ENCODE measurements around the gene ZNF438.

The ZNF438 gene

DNA sequence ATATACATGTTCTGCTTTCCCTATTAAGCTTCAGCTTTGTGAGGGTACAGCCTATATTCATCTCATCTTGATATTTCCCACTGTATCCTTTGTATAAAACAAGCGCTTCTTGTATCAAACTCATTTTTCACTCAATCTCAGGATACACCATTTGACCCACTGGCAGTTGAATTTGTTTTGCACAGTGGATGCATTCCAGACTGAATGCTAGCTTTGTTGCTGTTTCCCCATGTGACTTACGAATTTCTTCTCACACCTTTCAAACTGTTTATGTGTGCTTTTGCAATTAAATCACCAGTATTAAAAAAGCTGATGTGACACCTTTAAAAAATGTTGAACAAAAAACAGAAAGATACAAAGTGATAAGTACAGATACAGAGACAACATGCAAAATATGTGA lies 180.9 kb downstream of the ZNF438 start:
- Histone ChIP-seq H3K36me3 (ENCODE audit: control insufficient read depth, insufficient read depth, low read length) (no peaks in the 10 kb centered on the region), H3K9me3 (ENCODE audit: control insufficient read depth, insufficient read depth, low read length) (no peaks in the 10 kb centered on the region), H3K27ac (ENCODE audit: low read length) (no peak overlapping the region), H3K4me1 (ENCODE audit: control insufficient read depth, insufficient read depth, low read length) (no peaks in the 10 kb centered on the region), H3K4me3 (ENCODE audit: low read length) (no peak overlapping the region), H3K27me3 (ENCODE audit: control insufficient read depth, insufficient read depth, low read length) (no peaks in the 10 kb centered on the region)
- no peak for DNase-seq (ENCODE audit: low read depth, low spot score)
- no CpG with 5 or more reads among the region's 2 CpGs for WGBS (ENCODE audit: insufficient coverage, insufficient read length)

GRCh38 chr10:30849231-30850035 lies 182.2 kb downstream of the ZNF438 start:
- Histone ChIP-seq H3K36me3 (ENCODE audit: control insufficient read depth, insufficient read depth, low read length) (no peaks in the 10 kb centered on the region), H3K27ac (ENCODE audit: low read length) (no peak overlapping the region), H3K4me3 (ENCODE audit: low read length) (no peak overlapping the region), H3K4me1 (ENCODE audit: control insufficient read depth, insufficient read depth, low read length) (no peaks in the 10 kb centered on the region), H3K9me3 (ENCODE audit: control insufficient read depth, insufficient read depth, low read length) (no peaks in the 10 kb centered on the region), H3K27me3 (ENCODE audit: control insufficient read depth, insufficient read depth, low read length) (no peaks in the 10 kb centered on the region)
- DNase-seq (ENCODE audit: low read depth, low spot score), result no peak
- WGBS (ENCODE audit: insufficient coverage, insufficient read length), result no CpG with 5 or more reads among the region's 3 CpGs

DNA sequence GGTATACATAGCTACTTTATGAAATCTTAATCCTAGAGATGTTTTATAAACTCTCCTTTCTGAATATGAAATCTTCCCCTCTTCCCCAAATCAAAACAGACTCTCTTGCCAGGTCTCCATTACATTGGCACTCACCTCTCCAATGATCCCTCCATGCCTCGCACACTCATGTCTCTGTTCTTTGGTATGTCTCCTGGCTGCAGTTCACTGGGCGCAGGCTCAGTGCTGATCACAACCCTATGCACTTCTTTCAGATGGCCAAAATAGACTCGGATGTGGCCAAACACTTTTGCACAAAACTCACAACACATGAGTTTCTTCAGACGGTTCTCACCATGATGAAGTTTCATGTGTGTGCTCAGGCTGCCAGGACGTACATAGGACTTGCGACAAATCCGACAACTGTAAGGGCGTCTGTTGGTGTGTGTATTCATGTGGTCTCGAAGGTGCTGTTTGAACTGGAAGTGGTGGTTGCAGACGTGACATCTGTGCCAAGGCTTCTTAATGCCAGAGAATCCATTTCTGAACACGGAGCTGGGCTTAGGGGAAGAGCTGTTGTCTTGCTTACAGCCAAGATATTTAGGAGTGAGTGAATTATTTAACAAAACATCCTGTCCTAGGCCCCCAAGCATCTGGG lies 183.2 kb downstream of the ZNF438 start:
- H3K4me3 ChIP-seq (ENCODE audit: low read length), result no peak overlapping the region
- no peaks in the 10 kb centered on the region for H3K4me1 ChIP-seq (ENCODE audit: control insufficient read depth, insufficient read depth, low read length)
- WGBS (ENCODE audit: insufficient coverage, insufficient read length), result no CpG with 5 or more reads among the region's 11 CpGs
- no peaks in the 10 kb centered on the region for H3K27me3 ChIP-seq (ENCODE audit: control insufficient read depth, insufficient read depth, low read length)
- DNase-seq (ENCODE audit: low read depth, low spot score), result no peak
- no peaks in the 10 kb centered on the region for H3K36me3 ChIP-seq (ENCODE audit: control insufficient read depth, insufficient read depth, low read length)
- no peaks in the 10 kb centered on the region for H3K9me3 ChIP-seq (ENCODE audit: control insufficient read depth, insufficient read depth, low read length)
- no peak overlapping the region for H3K27ac ChIP-seq (ENCODE audit: low read length)

DNA sequence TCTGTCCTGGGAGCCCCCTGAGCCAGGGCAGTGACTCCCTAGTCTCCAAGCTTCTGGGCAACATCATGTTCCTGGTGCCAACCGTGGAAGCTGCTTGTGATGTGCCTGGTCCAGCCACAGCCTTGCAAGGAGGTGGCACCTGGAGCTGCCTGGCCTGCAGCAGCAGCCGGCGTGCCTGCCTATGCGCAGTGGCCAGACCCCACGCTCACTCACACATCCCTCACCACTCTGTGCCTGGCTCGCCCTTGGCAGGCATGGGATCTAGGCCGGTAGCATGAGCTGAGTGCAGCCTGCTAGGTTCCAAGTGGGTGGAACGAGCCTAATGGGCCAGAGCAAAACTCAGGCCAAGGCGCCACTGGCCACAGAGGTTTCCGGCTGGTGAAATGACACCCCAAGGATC lies 184.0 kb downstream of the ZNF438 start:
- no peaks in the 10 kb centered on the region for H3K27me3 ChIP-seq (ENCODE audit: control insufficient read depth, insufficient read depth, low read length)
- no peak overlapping the region for H3K4me3 ChIP-seq (ENCODE audit: low read length)
- H3K27ac ChIP-seq (ENCODE audit: low read length), result no peak overlapping the region
- H3K9me3 ChIP-seq (ENCODE audit: control insufficient read depth, insufficient read depth, low read length), result no peaks in the 10 kb centered on the region
- no CpG with 5 or more reads among the region's 10 CpGs for WGBS (ENCODE audit: insufficient coverage, insufficient read length)
- H3K4me1 ChIP-seq (ENCODE audit: control insufficient read depth, insufficient read depth, low read length), result no peaks in the 10 kb centered on the region
- no peak for DNase-seq (ENCODE audit: low read depth, low spot score)
- no peaks in the 10 kb centered on the region for H3K36me3 ChIP-seq (ENCODE audit: control insufficient read depth, insufficient read depth, low read length)

- H3K27me3 ChIP-seq (ENCODE audit: control insufficient read depth, insufficient read depth, low read length), result no peaks in the 10 kb centered on the region
- no peaks in the 10 kb centered on the region for H3K36me3 ChIP-seq (ENCODE audit: control insufficient read depth, insufficient read depth, low read length)
- no peak overlapping the region for H3K4me3 ChIP-seq (ENCODE audit: low read length)
- H3K9me3 ChIP-seq (ENCODE audit: control insufficient read depth, insufficient read depth, low read length), result no peaks in the 10 kb centered on the region
- no peak for DNase-seq (ENCODE audit: low read depth, low spot score)
- H3K27ac ChIP-seq (ENCODE audit: low read length), result no peak overlapping the region
- H3K4me1 ChIP-seq (ENCODE audit: control insufficient read depth, insufficient read depth, low read length), result no peaks in the 10 kb centered on the region
- WGBS (ENCODE audit: insufficient coverage, insufficient read length), result no CpG with 5 or more reads among the region's 6 CpGs
Observed at GRCh38 chr10:30847199-30847598, 184.5 kb downstream of the ZNF438 start.

DNA sequence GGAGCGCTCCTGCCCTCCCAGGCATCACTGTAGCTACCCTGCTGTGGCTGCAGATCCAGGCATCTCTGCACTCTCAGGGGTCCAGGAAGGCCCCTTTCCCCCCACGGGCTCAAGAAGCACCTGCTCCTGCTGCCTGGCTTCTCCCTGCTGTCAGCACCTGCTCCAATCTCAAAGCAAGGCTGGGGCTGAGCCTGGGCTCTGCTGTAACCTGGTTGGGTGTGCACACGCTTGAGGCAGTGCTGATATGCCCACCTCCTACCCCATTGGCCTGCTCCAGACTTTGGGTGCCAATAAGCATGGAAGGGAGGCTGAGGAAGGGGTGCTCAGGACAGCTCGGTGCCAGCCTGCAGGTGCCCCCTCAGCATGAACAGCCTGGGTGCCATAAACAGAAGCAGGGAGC lies 185.0 kb downstream of the ZNF438 start:
- H3K36me3 ChIP-seq (ENCODE audit: control insufficient read depth, insufficient read depth, low read length), result no peaks in the 10 kb centered on the region
- DNase-seq (ENCODE audit: low read depth, low spot score), result no peak
- no peaks in the 10 kb centered on the region for H3K9me3 ChIP-seq (ENCODE audit: control insufficient read depth, insufficient read depth, low read length)
- WGBS (ENCODE audit: insufficient coverage, insufficient read length), result no CpG with 5 or more reads among the region's 4 CpGs
- H3K4me3 ChIP-seq (ENCODE audit: low read length), result no peak overlapping the region
- H3K27me3 ChIP-seq (ENCODE audit: control insufficient read depth, insufficient read depth, low read length), result no peaks in the 10 kb centered on the region
- no peaks in the 10 kb centered on the region for H3K4me1 ChIP-seq (ENCODE audit: control insufficient read depth, insufficient read depth, low read length)
- H3K27ac ChIP-seq (ENCODE audit: low read length), result no peak overlapping the region

- DNase-seq (ENCODE audit: low read depth, low spot score), result no peak
- Histone ChIP-seq H3K4me1 (ENCODE audit: control insufficient read depth, insufficient read depth, low read length) (no peaks in the 10 kb centered on the region), H3K4me3 (ENCODE audit: low read length) (no peak overlapping the region), H3K27ac (ENCODE audit: low read length) (no peak overlapping the region), H3K36me3 (ENCODE audit: control insufficient read depth, insufficient read depth, low read length) (no peaks in the 10 kb centered on the region), H3K9me3 (ENCODE audit: control insufficient read depth, insufficient read depth, low read length) (no peaks in the 10 kb centered on the region), H3K27me3 (ENCODE audit: control insufficient read depth, insufficient read depth, low read length) (no peaks in the 10 kb centered on the region)
- no CpG with 5 or more reads among the region's 5 CpGs for WGBS (ENCODE audit: insufficient coverage, insufficient read length)
Observed at GRCh38 chr10:30842894-30843293, 188.8 kb downstream of the ZNF438 start.

DNA sequence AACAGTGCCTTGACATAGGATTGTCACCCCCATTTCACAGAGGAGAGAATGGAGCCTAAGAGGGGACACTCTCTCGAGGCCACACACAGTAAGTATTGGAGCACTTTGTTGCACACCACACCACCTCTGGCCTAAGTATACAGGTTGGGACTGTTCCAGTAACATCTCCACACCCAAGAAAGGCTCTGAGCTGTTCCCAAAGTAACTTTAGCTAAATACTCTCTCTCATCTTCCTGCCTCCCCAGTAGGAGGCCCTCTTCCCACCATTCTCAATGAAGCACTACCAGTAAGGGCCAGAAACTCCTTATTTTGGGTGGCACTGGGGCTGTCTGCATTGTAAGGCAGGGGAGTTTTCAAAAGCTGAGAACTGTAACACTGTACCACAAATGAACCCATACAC lies 189.5 kb downstream of the ZNF438 start:
- no peak for DNase-seq (ENCODE audit: low read depth, low spot score)
- H3K27me3 ChIP-seq (ENCODE audit: control insufficient read depth, insufficient read depth, low read length), result no peaks in the 10 kb centered on the region
- no peaks in the 10 kb centered on the region for H3K36me3 ChIP-seq (ENCODE audit: control insufficient read depth, insufficient read depth, low read length)
- no peak overlapping the region for H3K4me3 ChIP-seq (ENCODE audit: low read length)
- no peaks in the 10 kb centered on the region for H3K4me1 ChIP-seq (ENCODE audit: control insufficient read depth, insufficient read depth, low read length)
- H3K27ac ChIP-seq (ENCODE audit: low read length), result no peak overlapping the region
- no CpG with 5 or more reads among the region's 1 CpG for WGBS (ENCODE audit: insufficient coverage, insufficient read length)
- H3K9me3 ChIP-seq (ENCODE audit: control insufficient read depth, insufficient read depth, low read length), result no peaks in the 10 kb centered on the region

DNA sequence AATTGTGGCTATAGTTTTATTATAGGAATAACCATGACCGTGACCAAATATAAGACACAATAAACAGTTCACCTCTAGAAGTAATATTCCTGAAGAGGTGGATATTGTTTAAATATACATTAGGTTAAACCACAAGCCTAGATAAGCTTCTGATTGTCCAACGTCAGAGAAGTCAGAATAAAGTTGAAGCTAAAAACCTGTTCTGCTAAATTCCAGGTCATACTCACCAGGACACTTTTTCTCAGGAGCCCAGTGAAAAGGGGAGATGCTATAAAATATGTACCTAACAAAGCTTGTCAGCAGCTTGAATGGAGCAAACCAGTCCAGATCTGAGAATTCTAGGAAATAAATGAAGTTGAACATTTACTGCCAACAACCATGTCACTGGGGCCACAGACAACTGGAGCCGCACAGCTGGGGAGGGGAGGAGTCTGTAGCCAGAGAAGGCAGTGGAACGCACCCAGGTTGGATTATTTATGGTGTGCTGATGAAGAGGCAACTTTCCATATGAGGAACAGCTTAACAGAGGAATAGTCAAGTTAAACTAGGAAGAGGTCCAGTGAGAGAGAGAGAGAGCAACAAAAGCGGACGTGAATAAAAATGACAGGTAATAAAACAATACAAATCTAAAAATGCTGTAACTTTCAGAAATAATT lies 191.1 kb downstream of the ZNF438 start:
- H3K4me3 ChIP-seq (ENCODE audit: low read length), result no peak overlapping the region
- H3K4me1 ChIP-seq (ENCODE audit: control insufficient read depth, insufficient read depth, low read length), result no peaks in the 10 kb centered on the region
- DNase-seq (ENCODE audit: low read depth, low spot score), result no peak
- no peak overlapping the region for H3K27ac ChIP-seq (ENCODE audit: low read length)
- H3K9me3 ChIP-seq (ENCODE audit: control insufficient read depth, insufficient read depth, low read length), result no peaks in the 10 kb centered on the region
- no CpG with 5 or more reads among the region's 6 CpGs for WGBS (ENCODE audit: insufficient coverage, insufficient read length)
- no peaks in the 10 kb centered on the region for H3K36me3 ChIP-seq (ENCODE audit: control insufficient read depth, insufficient read depth, low read length)
- H3K27me3 ChIP-seq (ENCODE audit: control insufficient read depth, insufficient read depth, low read length), result no peaks in the 10 kb centered on the region

DNA sequence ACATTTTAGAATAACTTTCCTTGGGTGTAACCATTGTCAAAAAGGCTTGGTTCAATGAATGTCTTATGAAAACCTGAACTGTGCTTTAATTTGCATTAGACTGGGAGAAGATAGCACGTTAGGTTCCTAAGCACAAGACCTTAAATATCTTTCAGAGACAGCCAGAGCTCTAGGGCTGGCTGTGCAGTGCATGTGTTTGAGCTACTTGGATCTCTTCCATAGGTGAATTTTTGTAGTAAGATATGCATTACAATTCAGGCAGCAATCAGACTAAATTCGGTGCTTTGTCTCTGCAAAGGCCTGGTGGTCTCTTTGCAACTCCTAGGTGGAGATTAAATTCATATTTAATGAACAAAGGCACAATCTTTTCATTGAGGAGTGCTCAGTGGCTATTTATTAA lies 192.0 kb downstream of the ZNF438 start:
- no peak for DNase-seq (ENCODE audit: low read depth, low spot score)
- Histone ChIP-seq H3K4me1 (ENCODE audit: control insufficient read depth, insufficient read depth, low read length) (no peaks in the 10 kb centered on the region; the same call in 1 of the 2 replicates), H3K9me3 (ENCODE audit: control insufficient read depth, insufficient read depth, low read length) (no peaks in the 10 kb centered on the region), H3K36me3 (ENCODE audit: control insufficient read depth, insufficient read depth, low read length) (no peaks in the 10 kb centered on the region), H3K4me3 (ENCODE audit: low read length) (no peak overlapping the region), H3K27ac (ENCODE audit: low read length) (no peak overlapping the region), H3K27me3 (ENCODE audit: control insufficient read depth, insufficient read depth, low read length) (no peaks in the 10 kb centered on the region)
- WGBS (ENCODE audit: insufficient coverage, insufficient read length), result no CpG with 5 or more reads among the region's 2 CpGs

Measured in iPS DF 6.9 (cell line).